Natural killer cell (primary cell): Measurements from ENCODE around the gene CCDC27. TPM values are rescaled to one million over a fixed set of nuclear protein-coding genes. Genes with fewer than 3 reads are reported as not detected.

Experiments used
- ATAC-seq, 3 donors: fragments of 150-1000 bp in 2 of 3; fragments of 200-7000 bp in 1 of 3; cut with Tn5 transposase; 1 replicate in 1 of 3; 2 replicates in 2 of 3; pipeline ENCODE4 v1.10.0; 2021; ENCODE audit warnings: mild to moderate bottlenecking in 2 of 3, moderate library complexity in 2 of 3
- DNase-seq, 2 donors: peaks; one replicate each; pipeline versions ENCODE4 v3.0.0 to v3.0.0-alpha.2; 2013 to 2021; ENCODE audit warnings: mixed read lengths in 1 of 2
- H3K27ac ChIP-seq: one replicate; pipeline ENCODE4 v1.5.1; 2013; ENCODE audit warnings: mild to moderate bottlenecking, low read length
- H3K27me3 ChIP-seq: one replicate; pipeline ENCODE4 v1.6.1; 2013; ENCODE audit warnings: low read length; ENCODE audit not compliant: control insufficient read depth, insufficient read depth
- H3K36me3 ChIP-seq: one replicate; pipeline ENCODE4 v1.6.1; 2013; ENCODE audit warnings: low read length; ENCODE audit not compliant: control insufficient read depth, insufficient read depth
- H3K4me1 ChIP-seq: one replicate; pipeline ENCODE4 v1.6.1; 2013; ENCODE audit warnings: low read length; ENCODE audit not compliant: control insufficient read depth, insufficient read depth
- H3K4me3 ChIP-seq: one replicate; pipeline ENCODE4 v1.5.1; 2013; ENCODE audit warnings: low read length
- H3K9me3 ChIP-seq: one replicate; pipeline ENCODE4 v1.6.1; 2013; ENCODE audit warnings: low read length; ENCODE audit not compliant: control insufficient read depth, insufficient read depth
- H3K27ac Mint-ChIP-seq, 2 donors: one replicate each; pipeline ENCODE4 v1.8.0; 2022; ENCODE audit warnings: mild to moderate bottlenecking in 2 of 2, mixed read lengths in 2 of 2, moderate library complexity in 1 of 2
- H3K27me3 Mint-ChIP-seq, 2 donors: one replicate each; pipeline ENCODE4 v1.8.0; 2022; ENCODE audit warnings: low read depth in 2 of 2, mixed read lengths in 2 of 2
- H3K36me3 Mint-ChIP-seq: one replicate; pipeline ENCODE4 v1.8.0; 2022; ENCODE audit warnings: mixed read lengths
- H3K4me1 Mint-ChIP-seq, 2 donors: one replicate each; pipeline ENCODE4 v1.8.0; 2022; ENCODE audit warnings: mixed read lengths in 2 of 2
- H3K4me3 Mint-ChIP-seq: one replicate; pipeline ENCODE4 v1.8.0; 2022; ENCODE audit warnings: mild to moderate bottlenecking, moderate library complexity, mixed read lengths
- H3K9me3 Mint-ChIP-seq, 2 donors: one replicate each; pipeline ENCODE4 v1.8.0; 2022; ENCODE audit warnings: mixed read lengths in 2 of 2
- CTCF ChIP-seq: fragments of 200-600 bp; IDR thresholded peaks from one replicate; pipeline ENCODE4 v1.8.0; 2022; ENCODE audit warnings: antibody characterized with exemption
- WGBS: methylation state at CpG from one replicate; pipeline ENCODE4 v1.1.7; 2013; ENCODE audit warnings: missing lambda C conversion rate; ENCODE audit not compliant: insufficient coverage; 5-methylcytosine and 5-hydroxymethylcytosine counted together
- intact Hi-C: fragments of 100-400 bp; cut with micrococcal nuclease; formaldehyde crosslinking; loops from one replicate; pipeline ENCODE4 v1.14.2; 2022
- total RNA-seq, 4 donors: library from RNA; stranded (reverse); fragments of 120-200 nt in 1 of 4; gene quantifications; one replicate each; pipeline versions ENCODE4 v1.2.3 to v1.2.4, GENCODE V29; 2013 to 2022

CCDC27 gene
- total RNA-seq, 3 donors from 2014 or later (not counting 1 experiment from before 2014, with no cell fraction given): not detected

GRCh38 chr1:3767328-3767925, 15.2 kb downstream of the CCDC27 start:
- no peaks in the 10 kb centered on the region for H3K9me3 Mint-ChIP-seq
- H3K4me3 Mint-ChIP-seq: no peak overlapping the region
- Histone ChIP-seq H3K36me3 (no peaks in the 10 kb centered on the region), H3K9me3 (no peaks in the 10 kb centered on the region), H3K27me3 (no peaks in the 10 kb centered on the region), H3K27ac (no peak overlapping the region), H3K4me3 (no peak overlapping the region), H3K4me1 (peaks cover 9% of the 10 kb centered on the region)
- WGBS: 93% methylated on average over 17 of the region's 17 CpGs
- ATAC-seq (no peak), DNase-seq (no peak)
- H3K27ac Mint-ChIP-seq: no peak overlapping the region
- H3K4me1 Mint-ChIP-seq: peaks cover 0 to 10% of the 10 kb centered on the region in 2 donors
- peaks cover 3 to 12% of the 10 kb centered on the region in 2 donors for H3K27me3 Mint-ChIP-seq
- no peak for TF ChIP-seq CTCF
- intact Hi-C loops: no loop called here
- no peaks in the 10 kb centered on the region for H3K36me3 Mint-ChIP-seq

DNA sequence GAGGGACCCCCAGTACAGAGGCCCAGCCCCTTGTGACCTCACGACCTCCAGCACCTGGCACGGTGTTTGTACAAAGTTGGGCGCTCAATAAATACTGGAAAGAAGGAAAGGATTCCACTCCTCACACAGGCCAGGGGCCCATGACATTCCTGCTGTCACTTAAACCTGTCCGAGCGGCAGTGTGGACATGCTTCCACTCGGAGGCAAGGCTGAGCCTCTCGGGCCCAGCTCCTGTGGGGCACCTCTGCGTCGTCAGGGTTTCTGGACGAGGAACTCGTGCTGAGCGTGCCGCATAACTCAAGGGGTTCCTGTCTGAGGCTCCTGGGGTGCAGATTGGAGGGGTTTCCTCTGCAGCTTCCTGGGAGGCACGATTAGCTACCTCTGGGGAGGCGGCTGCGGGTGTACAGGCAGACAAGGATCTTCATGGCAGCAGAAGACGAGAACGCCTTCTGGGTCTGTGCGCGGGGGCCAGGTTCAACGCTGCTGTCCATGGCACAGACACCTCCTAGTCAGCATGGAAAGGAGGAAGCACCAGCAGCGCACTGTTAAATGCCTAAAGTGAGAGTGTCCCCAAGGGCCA, 16.7 kb downstream of the CCDC27 start:
- peaks cover 0 to 16% of the 10 kb centered on the region in 2 donors for H3K4me1 Mint-ChIP-seq
- H3K36me3 Mint-ChIP-seq: no peaks in the 10 kb centered on the region
- H3K9me3 Mint-ChIP-seq: no peaks in the 10 kb centered on the region
- no peaks in the 10 kb centered on the region for H3K27me3 ChIP-seq
- H3K4me1 ChIP-seq: peaks cover 17% of the 10 kb centered on the region
- DNase-seq (no peak), ATAC-seq (no peak)
- H3K27me3 Mint-ChIP-seq: peaks cover 3 to 12% of the 10 kb centered on the region in 2 donors
- intact Hi-C loops: no loop called here
- no peaks in the 10 kb centered on the region for H3K9me3 ChIP-seq
- no peak overlapping the region for H3K4me3 Mint-ChIP-seq
- H3K27ac Mint-ChIP-seq: no peak overlapping the region
- H3K4me3 ChIP-seq: no peak overlapping the region
- no peak overlapping the region for H3K27ac ChIP-seq
- 71% methylated on average over 22 of the region's 22 CpGs for WGBS
- H3K36me3 ChIP-seq: no peaks in the 10 kb centered on the region
- no peak for TF ChIP-seq CTCF

- no peaks in the 10 kb centered on the region for H3K27me3 ChIP-seq
- H3K4me1 ChIP-seq: peaks cover 20% of the 10 kb centered on the region
- DNase-seq: no peak
- H3K4me1 Mint-ChIP-seq: peaks cover 0 to 16% of the 10 kb centered on the region in 2 donors
- no peaks in the 10 kb centered on the region for H3K9me3 Mint-ChIP-seq
- H3K36me3 Mint-ChIP-seq: no peaks in the 10 kb centered on the region
- no peak overlapping the region for H3K27ac ChIP-seq
- no peak overlapping the region for H3K4me3 Mint-ChIP-seq
- no peak for TF ChIP-seq CTCF
- H3K27ac Mint-ChIP-seq: no peak overlapping the region
- peaks cover 3 to 12% of the 10 kb centered on the region in 2 donors for H3K27me3 Mint-ChIP-seq
- no peaks in the 10 kb centered on the region for H3K9me3 ChIP-seq
- 90% methylated on average over 16 of the region's 16 CpGs for WGBS
- no peaks in the 10 kb centered on the region for H3K36me3 ChIP-seq
- intact Hi-C loops: loop anchor here (5.0 kb wide), 1 partner anchor 132 kb away; the partner anchor contains the start of gene C1orf174
- no peak for ATAC-seq
- no peak overlapping the region for H3K4me3 ChIP-seq
Observed at GRCh38 chr1:3770047-3770765, 18.0 kb downstream of the CCDC27 start.
